Measurements from ENCODE around the gene SMPD3. TPM values are rescaled to one million over a fixed set of nuclear protein-coding genes. Genes with fewer than 3 reads are reported as not detected.
A peak's percentile ranks its signal among the peaks of the same experiment; 100 is the strongest.

Gene SMPD3
- total and polyA plus RNA-seq, 7 donors: 0.04 to 0.21 (median 0.08) TPM

- no peak for TF ChIP-seq CTCF (IDR thresholded peaks at IDR 0.05)
- Histone ChIP-seq H3K36me3 (ENCODE audit: insufficient read depth in 1 of 2, low read depth in 1 of 2) (no peaks in the 10 kb centered on the region), H3K9me3 (no peaks in the 10 kb centered on the region), H3K27ac (no peak overlapping the region), H3K27me3 (ENCODE audit: insufficient read depth in 3 of 3, low read length in 2 of 3) (no peaks in the 10 kb centered on the region), H3K4me3 (no peak overlapping the region), H3K4me1 (no peaks in the 10 kb centered on the region)
- DNase-seq (no peak), ATAC-seq (no peak)
- intact Hi-C loops (cut with DNase I): no loop called here
- WGBS, 3 donors: 66 to 74% (median 68%) methylated on average over 32 of the region's 32 CpGs
These were observed 77.6 kb downstream of the SMPD3 start for GRCh38 chr16:68370581-68371275.

GRCh38 chr16:68369697-68370580 is 78.4 kb downstream of the SMPD3 start:
- no peak overlapping the region for H3K4me3 ChIP-seq
- WGBS, 3 donors: 45 to 58% (median 49%) methylated on average over 23 of the region's 23 CpGs
- DNase-seq: peak in 1 of 2 donors; percentile 40
- H3K9me3 ChIP-seq: no peaks in the 10 kb centered on the region
- ATAC-seq: peak in 2 of 4 donors; percentile 6 to 21
- no peaks in the 10 kb centered on the region for H3K36me3 ChIP-seq (ENCODE audit: insufficient read depth in 1 of 2, low read depth in 1 of 2)
- intact Hi-C loops (cut with DNase I): loop anchor here in 1 of 2 donors (10.0 kb wide), 1 partner anchor 145 kb away; no protein-coding TSS in a partner anchor
- H3K27ac ChIP-seq: no peak overlapping the region
- H3K4me1 ChIP-seq: no peaks in the 10 kb centered on the region
- TF ChIP-seq CTCF (IDR thresholded peaks at IDR 0.05): no peak
- H3K27me3 ChIP-seq (ENCODE audit: insufficient read depth in 3 of 3, low read length in 2 of 3): no peaks in the 10 kb centered on the region

- Histone ChIP-seq H3K36me3 (ENCODE audit: insufficient read depth in 1 of 2, low read depth in 1 of 2) (no peaks in the 10 kb centered on the region), H3K27me3 (ENCODE audit: insufficient read depth in 3 of 3, low read length in 2 of 3) (no peaks in the 10 kb centered on the region), H3K4me1 (no peaks in the 10 kb centered on the region), H3K9me3 (no peaks in the 10 kb centered on the region), H3K27ac (no peak overlapping the region), H3K4me3 (no peak overlapping the region)
- TF ChIP-seq CTCF (IDR thresholded peaks at IDR 0.05): no peak
- whole genome bisulfite sequencing, 3 donors: 63 to 90% (median 74%) methylated on average over 3 to 4 of the region's 4 CpGs
- no peak for ATAC-seq
- intact Hi-C loops (cut with DNase I): loop anchor here in 1 of 2 donors (10.0 kb wide), 1 partner anchor 146 kb away; no protein-coding TSS in a partner anchor
- no peak for DNase-seq
These were observed 79.1 kb downstream of the SMPD3 start for GRCh38 chr16:68369168-68369567.

GRCh38 chr16:68368301-68368888 is 79.9 kb downstream of the SMPD3 start:
- TF ChIP-seq CTCF (IDR thresholded peaks at IDR 0.05): no peak
- no peaks in the 10 kb centered on the region for H3K4me1 ChIP-seq
- DNase-seq: no peak
- H3K4me3 ChIP-seq: no peak overlapping the region
- intact Hi-C loops (cut with DNase I): loop anchor here in 1 of 2 donors (10.0 kb wide), 1 partner anchor 146 kb away; no protein-coding TSS in a partner anchor
- ATAC-seq: no peak
- no peaks in the 10 kb centered on the region for H3K36me3 ChIP-seq (ENCODE audit: insufficient read depth in 1 of 2, low read depth in 1 of 2)
- H3K27me3 ChIP-seq (ENCODE audit: insufficient read depth in 3 of 3, low read length in 2 of 3): no peaks in the 10 kb centered on the region
- no peaks in the 10 kb centered on the region for H3K9me3 ChIP-seq
- no peak overlapping the region for H3K27ac ChIP-seq
- 83 to 84% (median 83%) methylated on average over 12 of the region's 12 CpGs for WGBS, 3 donors
